B cell (primary cell): Measurements from ENCODE around the gene SNTB2.

Experiments used
- EZH2 ChIP-seq: IDR thresholded peaks from 2 replicates; pipeline ENCODE4 v1.6.1; 2012; ENCODE audit warnings: borderline replicate concordance, low read depth, mild to moderate bottlenecking, moderate library complexity, low read length; ENCODE audit not compliant: insufficient read depth, poor library complexity, severe bottlenecking
- TF ChIP-seq, protein P1 (sequence below): fragments of 200-600 bp; IDR thresholded peaks from one replicate; pipeline ENCODE4 v1.8.0; 2022; ENCODE audit warnings: antibody characterized with exemption, mild to moderate bottlenecking

DNA sequence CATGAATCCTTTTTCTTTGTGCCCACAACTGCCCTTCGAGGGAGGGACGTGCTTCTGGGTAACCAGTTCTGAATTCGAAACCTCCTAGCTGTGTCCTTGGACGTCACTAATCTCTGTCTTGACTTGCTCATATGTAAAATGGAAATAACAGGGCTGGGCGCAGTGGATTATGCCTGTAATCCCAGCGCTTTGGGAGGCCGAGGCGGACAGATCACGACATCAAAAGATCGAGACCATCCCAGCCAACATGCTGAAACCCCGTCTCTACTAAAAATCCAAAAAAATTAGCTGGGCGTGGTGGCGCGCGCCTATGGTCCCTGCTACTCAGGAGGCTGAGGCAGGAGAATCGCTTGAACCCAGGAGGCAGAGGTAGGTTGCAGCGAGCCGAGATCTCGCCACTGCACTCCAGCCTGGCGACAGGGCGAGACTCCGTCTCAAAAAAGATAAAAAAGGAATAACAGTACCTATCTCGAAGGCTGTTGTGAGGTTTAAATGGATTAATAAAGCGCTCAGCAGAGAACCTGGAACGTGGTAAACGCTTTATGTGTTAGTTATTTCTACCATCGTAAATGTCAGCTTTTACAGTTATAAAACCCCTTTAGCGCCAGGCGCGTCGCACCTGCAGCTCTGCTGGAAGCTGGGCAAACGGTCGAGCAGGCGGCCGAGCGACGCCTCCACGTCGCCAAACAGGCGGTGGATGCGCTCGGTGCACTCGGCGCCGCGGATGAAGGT is 151.8 kb downstream of the SNTB2 start:
- TF ChIP-seq, protein P1, sequence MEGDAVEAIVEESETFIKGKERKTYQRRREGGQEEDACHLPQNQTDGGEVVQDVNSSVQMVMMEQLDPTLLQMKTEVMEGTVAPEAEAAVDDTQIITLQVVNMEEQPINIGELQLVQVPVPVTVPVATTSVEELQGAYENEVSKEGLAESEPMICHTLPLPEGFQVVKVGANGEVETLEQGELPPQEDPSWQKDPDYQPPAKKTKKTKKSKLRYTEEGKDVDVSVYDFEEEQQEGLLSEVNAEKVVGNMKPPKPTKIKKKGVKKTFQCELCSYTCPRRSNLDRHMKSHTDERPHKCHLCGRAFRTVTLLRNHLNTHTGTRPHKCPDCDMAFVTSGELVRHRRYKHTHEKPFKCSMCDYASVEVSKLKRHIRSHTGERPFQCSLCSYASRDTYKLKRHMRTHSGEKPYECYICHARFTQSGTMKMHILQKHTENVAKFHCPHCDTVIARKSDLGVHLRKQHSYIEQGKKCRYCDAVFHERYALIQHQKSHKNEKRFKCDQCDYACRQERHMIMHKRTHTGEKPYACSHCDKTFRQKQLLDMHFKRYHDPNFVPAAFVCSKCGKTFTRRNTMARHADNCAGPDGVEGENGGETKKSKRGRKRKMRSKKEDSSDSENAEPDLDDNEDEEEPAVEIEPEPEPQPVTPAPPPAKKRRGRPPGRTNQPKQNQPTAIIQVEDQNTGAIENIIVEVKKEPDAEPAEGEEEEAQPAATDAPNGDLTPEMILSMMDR: no peak
- no peak for TF ChIP-seq EZH2
